NCI-H2227 (cell line): ENCODE data around the gene ABCF2.
A peak's percentile ranks its signal among the peaks of the same experiment; 100 is the strongest.

Experiments
- DNase-seq: peaks from one replicate; lab custom pipeline; 2025; ENCODE audit not compliant: unreplicated experiment; lab: John Stamatoyannopoulos, UW

Gene ABCF2

DNA sequence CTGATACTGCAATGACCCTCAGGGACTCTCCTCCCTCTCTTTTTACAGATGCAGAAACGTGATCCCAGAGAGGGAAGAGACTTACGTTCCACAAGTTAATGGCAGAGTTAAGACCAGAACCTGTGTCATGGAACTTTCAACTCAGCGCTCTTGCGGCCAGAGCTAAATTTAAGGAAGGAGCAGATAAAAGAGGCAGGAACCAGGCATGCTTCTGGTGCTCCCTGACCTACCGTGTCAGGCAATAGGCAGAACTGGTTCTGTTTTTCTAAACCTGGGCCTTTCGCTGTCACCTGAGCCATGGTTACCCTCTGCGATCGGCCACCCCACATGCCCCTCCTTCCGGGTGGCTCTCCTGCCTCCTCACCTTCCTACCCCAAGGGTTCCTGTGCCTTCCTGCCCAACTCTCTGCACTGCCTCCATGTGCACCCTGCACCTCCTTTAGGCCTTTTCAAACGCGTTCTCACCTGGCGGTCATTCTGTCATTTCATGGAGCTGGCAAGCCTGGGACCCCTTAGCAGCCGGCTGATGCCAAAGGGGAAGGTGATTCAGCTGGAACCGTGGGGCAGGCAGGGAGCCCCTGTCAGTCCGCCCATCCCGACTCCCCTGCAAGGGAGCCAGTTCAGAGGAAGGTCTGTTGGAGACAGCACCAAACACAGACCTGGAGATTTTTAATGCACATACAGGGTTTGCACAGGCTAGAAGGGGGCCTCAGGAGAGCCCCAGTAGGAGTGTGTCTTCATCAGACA lies 51.8 kb downstream of the ABCF2 start:
- no peak for DNase-seq

DNA sequence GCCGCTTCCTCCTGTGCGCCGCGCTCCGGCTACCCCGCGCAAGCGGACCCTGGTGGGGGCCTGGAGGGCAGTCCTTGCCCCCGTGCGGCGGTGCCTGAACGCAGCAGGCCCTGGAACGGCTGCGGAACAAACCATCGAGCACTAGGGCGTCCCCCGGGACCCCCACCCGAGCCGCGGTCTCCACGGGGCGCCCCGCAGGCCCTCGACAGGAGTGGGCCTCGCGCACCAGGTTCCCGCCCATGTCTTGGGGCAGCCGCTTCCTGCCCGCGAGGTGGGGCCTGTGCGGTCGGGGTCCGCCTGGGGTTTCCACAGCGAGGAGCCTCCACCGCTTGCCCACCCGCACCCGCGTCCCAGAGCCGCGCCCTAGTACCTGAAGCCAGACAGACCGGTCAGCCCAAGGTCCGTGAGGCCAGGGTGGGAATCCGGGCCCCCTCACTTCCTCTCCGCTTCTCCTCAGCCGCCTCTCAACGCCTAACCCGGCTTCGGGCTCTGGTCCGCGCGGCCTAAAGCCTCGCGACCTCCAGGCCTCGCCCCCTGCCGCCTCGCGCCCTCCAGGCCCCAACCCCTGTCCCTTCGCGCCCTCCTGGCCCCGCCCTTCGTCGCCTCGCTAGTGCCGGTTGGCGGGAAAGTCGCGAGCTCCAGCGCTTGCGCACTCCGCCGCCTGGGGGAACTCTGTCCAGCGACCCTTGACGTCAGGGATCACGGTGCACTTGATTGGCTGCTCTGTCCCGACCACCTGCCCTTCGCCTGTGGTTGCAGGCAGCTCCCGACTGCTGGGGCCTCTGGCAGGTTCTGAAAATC lies 52.6 kb downstream of the ABCF2 start:
- no peak for DNase-seq

DNA sequence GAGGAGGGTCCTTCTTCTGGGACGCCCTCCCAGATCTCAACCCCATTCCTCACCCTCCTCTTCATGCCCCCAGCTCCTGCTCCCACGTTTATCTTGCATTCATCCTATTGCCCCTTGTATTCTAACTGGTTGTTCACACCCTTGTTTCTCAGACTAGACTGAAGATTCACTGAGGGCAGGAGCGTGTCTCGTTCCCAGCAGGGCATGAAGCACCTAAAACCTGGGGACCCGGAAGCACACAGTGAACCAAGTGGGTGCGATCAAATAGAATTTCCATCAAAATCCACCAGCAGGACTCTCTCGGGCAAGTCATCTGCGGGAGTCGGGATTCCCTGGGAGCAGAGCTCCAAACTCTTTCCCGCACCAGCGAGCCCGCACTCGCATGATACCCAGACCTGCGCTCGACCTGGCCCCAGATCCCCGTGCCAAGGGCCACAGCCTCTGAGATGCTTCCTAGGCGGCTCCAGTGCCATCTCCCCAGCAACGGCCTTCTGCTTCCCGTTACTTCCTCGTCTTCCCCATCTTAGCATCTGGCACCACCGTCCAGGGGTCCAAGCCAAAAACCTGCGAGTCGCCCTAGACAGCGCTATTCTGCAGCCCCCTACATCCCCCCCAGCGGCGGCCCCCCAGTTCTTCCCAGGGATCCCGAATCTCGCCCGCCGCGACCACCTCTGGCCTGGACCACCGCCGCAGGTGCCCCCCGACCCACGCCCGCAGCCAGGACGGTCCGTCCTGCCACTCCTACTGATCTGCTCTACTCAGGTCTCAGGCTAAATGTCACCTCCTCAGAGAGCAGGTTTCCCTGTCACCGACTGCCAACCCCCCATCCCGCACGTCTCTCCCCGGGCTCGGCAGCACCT lies 53.4 kb downstream of the ABCF2 start:
- DNase-seq, result no peak

DNA sequence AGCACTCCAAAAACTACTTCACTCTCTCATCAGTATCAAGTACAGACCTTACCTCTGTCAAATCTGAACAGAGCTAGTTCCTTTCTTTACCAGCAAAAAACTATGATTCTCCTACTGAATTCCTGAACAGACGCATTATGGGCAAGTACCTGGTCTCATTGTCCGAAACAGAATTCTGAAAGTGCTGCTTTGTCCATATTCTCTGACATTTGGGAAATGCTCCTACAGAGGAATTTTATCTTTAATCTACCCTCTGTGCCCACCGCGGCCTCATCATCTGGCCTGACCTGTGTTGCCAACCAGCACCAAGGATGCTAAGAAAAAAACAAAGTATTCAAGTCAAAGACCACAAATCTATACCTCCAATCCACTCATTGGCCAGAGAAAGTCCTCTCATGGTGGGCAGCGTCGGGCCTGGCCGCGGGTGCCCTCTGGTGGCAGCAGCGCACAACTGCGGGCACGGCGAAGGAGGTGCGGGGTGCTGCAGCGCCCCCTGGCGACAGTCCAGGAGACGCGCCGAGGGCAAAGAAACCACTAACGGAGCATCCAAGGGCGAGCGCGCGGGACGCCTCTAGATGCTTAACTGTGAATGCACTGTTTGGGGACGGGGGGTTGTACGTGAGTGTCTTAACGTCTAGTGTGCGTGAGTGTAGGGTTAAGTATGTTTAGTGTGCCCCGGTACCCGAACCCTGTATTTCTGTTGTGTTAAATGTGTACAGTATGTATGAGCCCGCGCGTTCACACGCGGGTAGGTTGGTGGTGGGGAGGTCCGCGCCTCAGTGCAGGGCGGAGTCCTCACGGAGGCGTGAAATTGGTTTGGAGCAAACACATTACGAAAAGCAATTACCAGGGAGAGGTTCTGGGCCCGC lies 54.5 kb downstream of the ABCF2 start:
- peak; percentile 86 for DNase-seq

DNA sequence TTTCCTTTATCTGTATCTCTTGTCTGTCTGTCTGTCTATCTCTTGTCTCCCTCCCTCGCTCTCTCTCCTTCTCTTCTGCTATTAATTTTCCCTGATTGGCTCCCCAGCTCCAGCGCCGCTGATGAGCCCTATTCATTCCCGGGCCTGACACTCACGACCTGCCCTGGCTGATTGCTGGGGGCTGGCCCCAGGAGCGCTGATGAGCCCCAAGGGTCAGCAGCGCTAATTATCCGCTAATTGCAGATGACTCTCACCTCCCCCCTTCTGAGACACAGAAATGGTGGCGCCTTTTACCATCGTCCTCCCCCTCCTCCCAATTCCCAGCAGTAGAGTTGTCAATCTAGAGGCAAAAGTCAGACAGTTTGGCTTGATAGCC lies 58.2 kb downstream of the ABCF2 start:
- DNase-seq, result no peak

DNA sequence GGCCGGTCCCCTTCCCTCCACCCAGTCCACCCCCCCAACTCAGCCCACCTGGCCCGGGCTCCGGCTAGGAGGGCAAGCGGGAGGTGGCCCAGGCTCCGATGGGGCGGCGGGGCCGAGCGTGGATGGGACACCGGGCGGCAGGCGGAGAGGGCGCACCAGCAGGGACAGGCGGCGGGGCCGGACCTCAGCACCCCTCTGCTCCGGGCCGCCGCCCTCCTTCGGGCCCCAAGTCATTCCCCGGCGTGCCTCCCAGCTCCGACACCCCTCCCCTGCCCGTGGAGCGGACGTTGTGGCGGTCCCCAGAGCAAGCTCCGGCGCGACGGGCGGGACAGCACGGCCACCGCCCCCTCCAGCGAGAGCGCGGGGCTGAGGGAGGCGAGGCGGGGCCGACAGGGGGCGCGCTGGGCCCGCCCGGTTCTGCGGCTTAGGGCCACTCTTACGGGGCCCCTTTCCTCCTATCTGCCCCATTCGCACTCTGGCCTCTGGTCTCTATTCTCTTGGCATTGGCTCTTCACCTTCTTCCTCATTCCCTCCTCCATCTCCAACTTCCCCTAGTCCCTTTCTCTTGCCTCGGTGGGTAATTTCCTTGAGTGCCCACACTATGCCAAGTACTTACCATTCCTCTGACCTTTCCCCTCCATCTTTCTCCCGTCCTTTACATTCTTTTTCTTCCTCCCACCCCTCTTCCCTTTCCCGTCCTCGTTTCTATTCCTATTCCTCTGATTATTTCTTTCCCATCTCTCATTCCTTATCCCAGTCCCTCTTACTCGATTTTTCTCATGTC lies 58.8 kb downstream of the ABCF2 start:
- DNase-seq, result peak; percentile 70

DNA sequence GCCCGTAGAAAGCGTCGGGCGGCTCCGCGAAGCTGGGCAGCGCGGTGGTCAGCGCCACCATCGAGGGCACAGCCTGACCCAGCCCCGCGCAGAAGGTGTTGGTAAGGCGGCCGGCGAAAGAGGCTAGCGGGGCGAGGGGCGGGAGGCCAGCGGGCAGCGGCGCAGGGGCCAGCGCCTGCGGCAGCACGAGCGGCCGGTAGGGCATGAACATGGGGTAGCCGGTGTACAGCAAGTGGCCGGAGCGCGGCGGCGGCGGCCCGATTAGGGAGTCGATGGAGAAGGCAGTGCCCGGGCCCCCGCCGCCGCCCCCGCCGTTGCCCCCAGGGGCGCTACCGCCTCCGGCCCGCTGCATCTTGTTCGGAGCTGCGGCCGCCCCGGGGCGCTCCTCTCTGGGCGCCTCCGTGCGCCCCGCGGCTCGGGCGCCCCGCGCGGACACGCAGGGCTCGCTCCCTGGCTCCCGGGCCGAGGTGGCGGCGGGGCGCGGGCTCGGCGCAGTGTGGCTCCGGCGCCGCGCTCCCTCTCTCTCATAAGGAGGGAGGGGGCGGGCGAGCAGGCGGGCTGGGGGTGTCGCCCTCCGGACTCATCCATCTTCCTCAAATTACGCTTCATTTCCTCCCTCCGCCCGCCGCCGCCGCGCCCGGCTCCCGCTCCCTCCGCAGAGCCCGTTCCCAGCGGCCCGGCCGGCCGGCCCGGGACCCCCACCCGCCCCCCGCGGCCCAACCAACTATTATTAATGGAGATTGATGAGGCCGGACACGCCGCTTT lies 59.6 kb downstream of the ABCF2 start, which contains the start of gene GBX1:
Gene GBX1, minus strand, starts transcription at position 498 of the 765 bp plus-strand sequence. Its CDS starts 146 bp downstream, at position 352.
- DNase-seq, result peak; percentile 53

DNA sequence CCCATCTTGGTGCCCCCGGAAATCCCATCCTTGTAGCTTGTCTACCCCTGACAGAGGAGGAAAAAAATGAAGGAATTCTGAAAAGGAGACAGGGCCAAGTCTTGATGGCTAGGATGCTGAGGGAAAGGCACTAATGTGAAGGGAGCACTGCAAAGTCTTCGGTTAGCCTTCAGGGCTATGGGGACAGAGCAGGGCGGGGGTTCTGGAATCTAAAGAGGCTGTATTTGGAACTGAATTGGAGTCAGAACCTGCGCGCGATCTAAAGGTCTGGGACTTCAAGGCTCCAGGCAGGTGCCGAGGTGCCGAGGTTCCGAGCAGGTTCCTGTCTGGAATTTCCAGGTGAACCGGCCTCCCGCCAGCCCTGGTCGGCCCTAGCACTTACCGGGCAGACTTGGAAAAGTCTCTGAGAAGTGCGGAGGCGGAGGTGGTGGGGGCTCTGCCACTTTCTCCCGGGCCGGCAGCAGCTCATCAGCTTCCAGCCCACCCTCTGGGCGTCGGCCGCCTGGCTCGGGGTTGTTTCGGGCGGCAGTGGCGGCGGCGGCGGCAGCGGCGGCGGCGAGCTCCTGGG lies 60.3 kb downstream of the ABCF2 start:
- no peak for DNase-seq
